ENCODE results near the gene BDKRB1.

BDKRB1 gene

DNA sequence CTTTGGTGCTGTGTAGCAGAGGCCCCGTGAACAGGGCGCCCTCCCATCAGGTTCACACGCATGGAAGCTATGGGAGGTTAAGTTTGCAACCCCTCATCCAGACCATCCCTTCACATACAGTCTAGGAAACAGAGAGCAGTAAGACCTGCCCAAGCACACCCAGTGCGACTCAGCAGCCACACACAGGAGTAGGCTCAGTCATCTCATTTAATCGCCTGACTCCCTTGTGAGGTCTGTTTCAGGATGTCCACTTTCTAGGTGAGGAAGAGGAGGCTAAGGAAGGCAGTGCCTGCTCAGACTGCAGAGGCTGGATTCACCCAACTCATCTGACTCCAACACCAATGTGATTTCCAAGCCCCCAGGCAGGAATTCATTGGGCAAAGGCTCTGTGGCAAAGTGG lies 11.9 kb downstream of the BDKRB1 start:
- no peak for TF ChIP-seq CTCF (conservative IDR thresholded peaks at IDR 0.05; ENCODE audit: control insufficient read depth, insufficient read depth, low read depth, low read length)
- no peak overlapping the region for H3K4me3 ChIP-seq (ENCODE audit: control insufficient read depth, low read depth, low read length)
- DNase-seq (ENCODE audit: low read depth): peak; percentile 73

GRCh38 chr14:96268431-96269358 lies 12.7 kb downstream of the BDKRB1 start:
- H3K4me3 ChIP-seq (ENCODE audit: control insufficient read depth, low read depth, low read length): no peak overlapping the region
- no peak for TF ChIP-seq CTCF (conservative IDR thresholded peaks at IDR 0.05; ENCODE audit: control insufficient read depth, insufficient read depth, low read depth, low read length)
- peak; percentile 98 for DNase-seq (ENCODE audit: low read depth)

- DNase-seq (ENCODE audit: low read depth): no peak
- TF ChIP-seq CTCF (conservative IDR thresholded peaks at IDR 0.05; ENCODE audit: control insufficient read depth, insufficient read depth, low read depth, low read length): no peak
- H3K4me3 ChIP-seq (ENCODE audit: control insufficient read depth, low read depth, low read length): no peak overlapping the region
Measured at GRCh38 chr14:96269359-96269710, 13.3 kb downstream of the BDKRB1 start.

DNA sequence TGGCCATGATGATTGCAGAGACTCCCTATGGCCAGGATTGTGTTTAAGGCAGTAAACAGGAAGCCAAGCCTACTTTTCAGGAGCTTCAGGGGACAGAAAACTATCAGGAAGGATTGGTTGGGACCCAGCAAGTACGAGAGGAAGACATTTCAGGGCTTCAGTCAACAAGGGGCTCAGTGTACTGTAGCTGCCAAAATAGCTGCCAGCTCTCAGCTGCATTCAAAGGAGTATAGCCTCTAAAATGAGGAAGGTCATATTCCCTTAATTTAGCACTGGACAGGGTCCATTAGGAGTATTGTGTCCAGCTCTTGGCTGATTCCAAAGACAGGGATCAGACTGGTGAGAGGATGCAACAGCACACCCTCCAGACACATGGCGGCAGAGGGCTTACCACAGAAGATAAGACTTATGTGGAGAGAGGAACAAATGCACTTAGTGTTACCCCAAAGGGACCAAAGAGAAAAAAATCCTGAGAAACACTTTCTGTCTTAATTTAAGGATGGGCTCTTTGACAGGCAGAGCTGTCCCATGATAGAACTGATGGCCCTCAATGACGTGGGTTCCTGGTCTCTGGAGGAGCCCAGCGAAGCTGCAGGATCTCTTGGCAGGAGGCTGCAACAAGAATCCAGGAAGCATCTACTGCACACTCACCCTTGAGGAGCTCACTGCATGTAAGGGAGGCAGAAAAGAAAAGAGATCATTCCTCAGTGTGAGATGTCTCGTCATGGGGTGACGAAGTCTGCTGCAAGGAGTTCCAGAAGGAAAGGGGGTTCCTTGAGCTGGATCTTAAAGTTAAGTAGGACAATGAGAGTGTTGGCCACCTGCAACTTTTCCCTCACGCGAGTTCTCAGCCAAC lies 14.8 kb downstream of the BDKRB1 start:
- peak; percentile 77 for DNase-seq (ENCODE audit: low read depth)
- no peak overlapping the region for H3K4me3 ChIP-seq (ENCODE audit: control insufficient read depth, low read depth, low read length)
- no peak for TF ChIP-seq CTCF (conservative IDR thresholded peaks at IDR 0.05; ENCODE audit: control insufficient read depth, insufficient read depth, low read depth, low read length)

GRCh38 chr14:96271421-96271762 lies 15.4 kb downstream of the BDKRB1 start:
- DNase-seq (ENCODE audit: low read depth): no peak
- no peak for TF ChIP-seq CTCF (conservative IDR thresholded peaks at IDR 0.05; ENCODE audit: control insufficient read depth, insufficient read depth, low read depth, low read length)
- H3K4me3 ChIP-seq (ENCODE audit: control insufficient read depth, low read depth, low read length): no peak overlapping the region

- peak; percentile 42 for DNase-seq (ENCODE audit: low read depth)
- no peak for TF ChIP-seq CTCF (conservative IDR thresholded peaks at IDR 0.05; ENCODE audit: control insufficient read depth, insufficient read depth, low read depth, low read length)
- H3K4me3 ChIP-seq (ENCODE audit: control insufficient read depth, low read depth, low read length): no peak overlapping the region
Measured at GRCh38 chr14:96272777-96273473, 16.9 kb downstream of the BDKRB1 start.
